HepG2 (cell line): ENCODE data around the gene IFT172. TPM values are rescaled to one million over a fixed set of nuclear protein-coding genes. Genes with fewer than 3 reads are reported as not detected.

Experiments used
- ATAD3A ChIP-seq: sonication (generic); formaldehyde crosslinking; IDR thresholded peaks from 2 replicates; pipeline ENCODE4 v1.4.0; 2020; ENCODE audit warnings: missing genetic modification reagents
- DMTF1 ChIP-seq: sonication (generic); formaldehyde crosslinking; IDR thresholded peaks from 2 replicates; pipeline ENCODE4 v1.4.0; 2020; ENCODE audit warnings: mild to moderate bottlenecking, missing genetic modification reagents
- FOXO1 ChIP-seq: sonication (generic); formaldehyde crosslinking; IDR thresholded peaks from 2 replicates; pipeline ENCODE4 v1.4.0; 2020; ENCODE audit warnings: missing genetic modification reagents
- GATAD2A ChIP-seq: IDR thresholded peaks from 2 replicates; pipeline ENCODE4 v1.6.1; 2016
- HNF1A ChIP-seq, 2 experiments: sonication (generic) in 1 of 2; formaldehyde crosslinking in 1 of 2; IDR thresholded peaks; 2 replicates each; pipeline versions ENCODE4 v1.4.0 to v1.6.1; 2016 to 2020; ENCODE audit warnings: borderline replicate concordance in 1 of 2, low read depth in 1 of 2, mild to moderate bottlenecking in 1 of 2, missing genetic modification reagents in 1 of 2
- HNF4G ChIP-seq, 2 experiments: sonication (generic) in 1 of 2; formaldehyde crosslinking in 1 of 2; IDR thresholded peaks; 2 replicates each; pipeline versions ENCODE4 v1.4.0 to v1.6.1; 2011 to 2020; ENCODE audit warnings: borderline replicate concordance in 2 of 2, low read depth in 2 of 2, mild to moderate bottlenecking in 2 of 2, low read length in 1 of 2, missing genetic modification reagents in 1 of 2, moderate library complexity in 1 of 2
- MEF2D ChIP-seq: sonication (generic); formaldehyde crosslinking; IDR thresholded peaks from 2 replicates; pipeline ENCODE4 v1.5.1; 2020; ENCODE audit warnings: mild to moderate bottlenecking, missing genetic modification reagents
- NR2F1 ChIP-seq, 2 experiments: fragments of 450-650 bp in 1 of 2; formaldehyde crosslinking in 1 of 2; IDR thresholded peaks; 2 replicates each; pipeline versions ENCODE4 v1.5.0 to v1.6.1; 2016 to 2020; ENCODE audit warnings: mild to moderate bottlenecking in 1 of 2, missing compliant biosample characterization in 1 of 2, missing genetic modification reagents in 1 of 2, moderate library complexity in 1 of 2
- PRDM4 ChIP-seq: sonication (generic); formaldehyde crosslinking; IDR thresholded peaks from 2 replicates; pipeline ENCODE4 v1.9.0; 2021; ENCODE audit warnings: missing genetic modification reagents, borderline replicate concordance
- SALL2 ChIP-seq: sonication (generic); formaldehyde crosslinking; IDR thresholded peaks from 2 replicates; pipeline ENCODE4 v1.8.1; 2023; ENCODE audit warnings: mild to moderate bottlenecking, missing genetic modification reagents, inconsistent platforms
- SP2 ChIP-seq: sonication (generic); formaldehyde crosslinking; IDR thresholded peaks from 2 replicates; pipeline ENCODE4 v1.5.1; 2020; ENCODE audit warnings: mild to moderate bottlenecking, missing genetic modification reagents
- TFAP4 ChIP-seq: sonication (generic); IDR thresholded peaks from 2 replicates; pipeline ENCODE4 v1.6.1; 2016; ENCODE audit warnings: low read depth, borderline replicate concordance
- ZBTB2 ChIP-seq: sonication (generic); formaldehyde crosslinking; IDR thresholded peaks from 2 replicates; pipeline ENCODE4 v1.8.0; 2022; ENCODE audit warnings: low read depth, missing genetic modification reagents
- ZNF782 ChIP-seq: sonication (generic); formaldehyde crosslinking; IDR thresholded peaks from 2 replicates; pipeline ENCODE4 v1.4.0; 2020; ENCODE audit warnings: missing genetic modification reagents, mild to moderate bottlenecking, borderline replicate concordance
- polyA plus RNA-seq, 8 experiments: library from polyadenylated mRNA; depleted of rRNA in 3 of 8; stranded (reverse) in 7 of 8; unstranded in 1 of 8; fragments of >200 nt; fragmentation: Illumina TruSeq in 4 of 8; extraction: Trizol in 4 of 8; gene quantifications; 2 replicates each; pipeline versions ENCODE4 v1.2.1 to v1.2.3, GENCODE V29; 2011 to 2016; ENCODE audit warnings: low read depth in 4 of 8, missing spikeins in 1 of 8, mixed read lengths in 1 of 8; ENCODE audit not compliant: insufficient read depth in 1 of 8
- total RNA-seq, 5 experiments: library from RNA; depleted of rRNA; stranded (reverse); fragments of >200 nt; fragmentation: Illumina TruSeq; extraction: Trizol; gene quantifications; 2 replicates each; pipeline ENCODE4 v1.2.3, GENCODE V29; 2016; ENCODE audit warnings: low read depth in 1 of 5

Gene IFT172
- total and polyA plus RNA-seq, 2 of the 13 experiments (the other 11 are each of a cell fraction or from before 2014, with no cell fraction given), result 21.6 to 35.7 TPM

- TF ChIP-seq HNF1A (IDR thresholded peaks at IDR 0.05; ENCODE audit: low read depth) (peak; percentile 83), HNF1A (CRISPR knock-in tag; IDR thresholded peaks at IDR 0.05; ENCODE audit: borderline replicate concordance) (peak; percentile 92), MEF2D (peak; percentile 84), DMTF1 (CRISPR knock-in tag) (no peak), GATAD2A (CRISPR knock-in tag) (peak; percentile 89), ZBTB2 (CRISPR knock-in tag) (peak; percentile 68), HNF4G (IDR thresholded peaks at IDR 0.05; ENCODE audit: borderline replicate concordance, low read depth, low read length) (peak; percentile 48; the same call in 1 of the 2 replicates), HNF4G (CRISPR knock-in tag; IDR thresholded peaks at IDR 0.05; ENCODE audit: borderline replicate concordance, low read depth) (peak; percentile 86), NR2F1 (CRISPR knock-in tag; IDR thresholded peaks at IDR 0.05) (peak; percentile 91 to 93), ZNF782 (CRISPR knock-in tag) (no peak), SALL2 (CRISPR knock-in tag) (peak; percentile 77; the same call in 1 of the 2 replicates), SP2 (peak; percentile 43), ATAD3A (CRISPR knock-in tag) (no peak), TFAP4 (peak; percentile 2; the same call in 1 of the 2 replicates), PRDM4 (CRISPR knock-in tag) (no peak), FOXO1 (CRISPR knock-in tag) (peak; percentile 19; the same call in 1 of the 2 replicates)
Measured at GRCh38 chr2:27496357-27497287, 7.1 kb upstream of the IFT172 start, which contains the start of gene GCKR (continued).
